SK-N-SH treated with all-trans-retinoic acid at 6 μM for 48 hours (cell line): ENCODE results near the gene KRTAP12-2.
"Not testable (repeated sequence)": the region's sequence is repeated elsewhere in the genome, so short reads cannot be mapped to it uniquely, and the experiment has no call there.

ENCODE experiments used
- ATAC-seq: fragments of 200-7000 bp; cut with Tn5 transposase; 3 replicates; pipeline ENCODE4 v1.9.1; 2020; ENCODE audit warnings: mild to moderate bottlenecking, moderate library complexity
- ARNTL ChIP-seq: fragments of 450-650 bp; formaldehyde crosslinking; IDR thresholded peaks from 2 replicates; pipeline ENCODE4 v1.5.0; 2020; ENCODE audit warnings: low read depth, mild to moderate bottlenecking, moderate library complexity, borderline replicate concordance
- BACH2 ChIP-seq: fragments of 250-450 bp; sonication (Bioruptor Pico); IDR thresholded peaks from 2 replicates; pipeline ENCODE4 v1.9.0; 2021; ENCODE audit warnings: mild to moderate bottlenecking, borderline replicate concordance
- CSDC2 ChIP-seq: fragments of 250-450 bp; sonication (Bioruptor Pico); IDR thresholded peaks from 2 replicates; pipeline ENCODE4 v1.5.0; 2020; ENCODE audit warnings: mild to moderate bottlenecking, moderate library complexity
- ESRRG ChIP-seq: fragments of 250-450 bp; sonication (Bioruptor Pico); IDR thresholded peaks from 2 replicates; pipeline ENCODE4 v1.6.1; 2021; ENCODE audit warnings: mild to moderate bottlenecking
- GLIS3 ChIP-seq: fragments of 250-450 bp; sonication (Bioruptor Pico); IDR thresholded peaks from 2 replicates; pipeline ENCODE4 v1.5.0; 2020; ENCODE audit warnings: mild to moderate bottlenecking, moderate library complexity
- ISL1 ChIP-seq: fragments of 250-450 bp; sonication (Bioruptor Pico); IDR thresholded peaks from 2 replicates; pipeline ENCODE4 v2.1.2; 2022; ENCODE audit warnings: mild to moderate bottlenecking, moderate library complexity
- OSR1 ChIP-seq: fragments of 250-450 bp; sonication (Bioruptor Pico); IDR thresholded peaks from 2 replicates; pipeline ENCODE4 v1.8.0; 2022; ENCODE audit warnings: moderate library complexity, mild to moderate bottlenecking, inconsistent platforms
- PATZ1 ChIP-seq: fragments of 250-450 bp; sonication (Bioruptor Pico); IDR thresholded peaks from 2 replicates; pipeline ENCODE4 v1.8.0; 2020; ENCODE audit warnings: mild to moderate bottlenecking, moderate library complexity, borderline replicate concordance
- PPARA ChIP-seq: fragments of 250-450 bp; sonication (Bioruptor Pico); IDR thresholded peaks from 2 replicates; pipeline ENCODE4 v1.5.0; 2020; ENCODE audit warnings: mild to moderate bottlenecking, borderline replicate concordance
- RARB ChIP-seq: fragments of 250-450 bp; sonication (Bioruptor Pico); IDR thresholded peaks from 2 replicates; pipeline ENCODE4 v1.8.0; 2021; ENCODE audit warnings: mild to moderate bottlenecking, moderate library complexity
- SNAI2 ChIP-seq: fragments of 250-450 bp; sonication (Bioruptor Pico); IDR thresholded peaks from 2 replicates; pipeline ENCODE4 v1.5.0; 2020; ENCODE audit warnings: mild to moderate bottlenecking, moderate library complexity
- TCF4 ChIP-seq: fragments of 250-450 bp; sonication (Bioruptor Pico); IDR thresholded peaks from 2 replicates; pipeline ENCODE4 v1.8.0; 2021; ENCODE audit warnings: mild to moderate bottlenecking, moderate library complexity, borderline replicate concordance
- TOX ChIP-seq: fragments of 250-450 bp; sonication (Bioruptor Pico); IDR thresholded peaks from 2 replicates; pipeline ENCODE4 v1.8.0; 2021; ENCODE audit warnings: mild to moderate bottlenecking, moderate library complexity, borderline replicate concordance
- ZC3H10 ChIP-seq: fragments of 250-450 bp; sonication (Bioruptor Pico); IDR thresholded peaks from 2 replicates; pipeline ENCODE4 v1.5.1; 2021; ENCODE audit warnings: mild to moderate bottlenecking, moderate library complexity
- ZFP3 ChIP-seq: fragments of 250-450 bp; sonication (Bioruptor Pico); IDR thresholded peaks from 2 replicates; pipeline ENCODE4 v1.5.0; 2020; ENCODE audit warnings: mild to moderate bottlenecking, moderate library complexity
- ZFP30 ChIP-seq: fragments of 450-650 bp; formaldehyde crosslinking; IDR thresholded peaks from 2 replicates; pipeline ENCODE4 v1.5.0; 2022; ENCODE audit warnings: mild to moderate bottlenecking, moderate library complexity
- ZNF565 ChIP-seq: fragments of 450-650 bp; formaldehyde crosslinking; conservative IDR thresholded peaks from 2 replicates; pipeline ENCODE4 v1.5.0; 2020; ENCODE audit warnings: low read depth, mild to moderate bottlenecking, moderate library complexity
- ZNF70 ChIP-seq: fragments of 450-650 bp; formaldehyde crosslinking; IDR thresholded peaks from 2 replicates; pipeline ENCODE4 v1.5.0; 2020; ENCODE audit warnings: mild to moderate bottlenecking, moderate library complexity
- ZNF8 ChIP-seq: fragments of 450-650 bp; formaldehyde crosslinking; IDR thresholded peaks from 2 replicates; pipeline ENCODE4 v1.5.0; 2020; ENCODE audit warnings: mild to moderate bottlenecking, moderate library complexity
- TF ChIP-seq, protein P1 (sequence below): fragments of 250-450 bp; sonication (Bioruptor Pico); IDR thresholded peaks from 2 replicates; pipeline ENCODE4 v1.5.1; 2020; ENCODE audit warnings: low read depth, mild to moderate bottlenecking, moderate library complexity
- TF ChIP-seq, protein P2 (sequence below): fragments of 250-450 bp; sonication (Bioruptor Pico); IDR thresholded peaks from 2 replicates; pipeline ENCODE4 v1.8.0; 2021; ENCODE audit warnings: low read depth, mild to moderate bottlenecking, moderate library complexity, borderline replicate concordance
- TF ChIP-seq, protein P3 (sequence below): fragments of 250-450 bp; sonication (Bioruptor Pico); IDR thresholded peaks from 2 replicates; pipeline ENCODE4 v1.5.0; 2020; ENCODE audit warnings: mild to moderate bottlenecking, moderate library complexity

Gene KRTAP12-2

DNA sequence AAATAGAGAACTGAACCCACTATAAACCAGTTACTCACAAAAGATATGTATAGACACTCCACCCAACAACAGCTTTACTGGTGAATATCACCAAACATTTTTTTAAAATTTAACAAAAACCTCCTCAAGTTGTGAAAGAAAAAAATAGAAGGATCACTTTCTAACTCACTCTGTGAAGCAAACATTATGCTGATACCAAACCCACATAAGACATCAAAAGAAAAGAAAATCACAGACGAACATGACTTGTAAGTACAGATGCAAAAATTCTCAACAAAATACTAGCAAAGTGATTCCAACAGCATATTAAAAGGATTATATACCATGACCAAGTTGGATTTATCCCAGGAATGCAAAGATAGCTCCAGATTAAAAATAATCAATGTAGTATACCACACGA, 25.0 kb upstream of the KRTAP12-2 start:
- ATAC-seq, result no peak
- no peak for TF ChIP-seq TCF4 (CRISPR knock-in tag)
- TF ChIP-seq ESRRG (CRISPR knock-in tag), result no peak
- TF ChIP-seq BACH2, result no peak
- TF ChIP-seq PATZ1, result no peak
- no peak for TF ChIP-seq ZNF70 (CRISPR knock-in tag)
- TF ChIP-seq, protein P1, sequence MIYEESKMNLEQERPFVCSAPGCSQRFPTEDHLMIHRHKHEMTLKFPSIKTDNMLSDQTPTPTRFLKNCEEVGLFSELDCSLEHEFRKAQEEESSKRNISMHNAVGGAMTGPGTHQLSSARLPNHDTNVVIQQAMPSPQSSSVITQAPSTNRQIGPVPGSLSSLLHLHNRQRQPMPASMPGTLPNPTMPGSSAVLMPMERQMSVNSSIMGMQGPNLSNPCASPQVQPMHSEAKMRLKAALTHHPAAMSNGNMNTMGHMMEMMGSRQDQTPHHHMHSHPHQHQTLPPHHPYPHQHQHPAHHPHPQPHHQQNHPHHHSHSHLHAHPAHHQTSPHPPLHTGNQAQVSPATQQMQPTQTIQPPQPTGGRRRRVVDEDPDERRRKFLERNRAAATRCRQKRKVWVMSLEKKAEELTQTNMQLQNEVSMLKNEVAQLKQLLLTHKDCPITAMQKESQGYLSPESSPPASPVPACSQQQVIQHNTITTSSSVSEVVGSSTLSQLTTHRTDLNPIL, result no peak
- TF ChIP-seq TOX (CRISPR knock-in tag), result no peak
- TF ChIP-seq ZNF8 (CRISPR knock-in tag), result no peak
- TF ChIP-seq, protein P2, sequence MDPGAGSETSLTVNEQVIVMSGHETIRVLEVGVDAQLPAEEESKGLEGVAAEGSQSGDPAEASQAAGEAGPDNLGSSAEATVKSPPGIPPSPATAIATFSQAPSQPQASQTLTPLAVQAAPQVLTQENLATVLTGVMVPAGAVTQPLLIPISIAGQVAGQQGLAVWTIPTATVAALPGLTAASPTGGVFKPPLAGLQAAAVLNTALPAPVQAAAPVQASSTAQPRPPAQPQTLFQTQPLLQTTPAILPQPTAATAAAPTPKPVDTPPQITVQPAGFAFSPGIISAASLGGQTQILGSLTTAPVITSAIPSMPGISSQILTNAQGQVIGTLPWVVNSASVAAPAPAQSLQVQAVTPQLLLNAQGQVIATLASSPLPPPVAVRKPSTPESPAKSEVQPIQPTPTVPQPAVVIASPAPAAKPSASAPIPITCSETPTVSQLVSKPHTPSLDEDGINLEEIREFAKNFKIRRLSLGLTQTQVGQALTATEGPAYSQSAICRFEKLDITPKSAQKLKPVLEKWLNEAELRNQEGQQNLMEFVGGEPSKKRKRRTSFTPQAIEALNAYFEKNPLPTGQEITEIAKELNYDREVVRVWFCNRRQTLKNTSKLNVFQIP (CRISPR knock-in tag), result no peak
- no peak for TF ChIP-seq CSDC2
- TF ChIP-seq, protein P3, sequence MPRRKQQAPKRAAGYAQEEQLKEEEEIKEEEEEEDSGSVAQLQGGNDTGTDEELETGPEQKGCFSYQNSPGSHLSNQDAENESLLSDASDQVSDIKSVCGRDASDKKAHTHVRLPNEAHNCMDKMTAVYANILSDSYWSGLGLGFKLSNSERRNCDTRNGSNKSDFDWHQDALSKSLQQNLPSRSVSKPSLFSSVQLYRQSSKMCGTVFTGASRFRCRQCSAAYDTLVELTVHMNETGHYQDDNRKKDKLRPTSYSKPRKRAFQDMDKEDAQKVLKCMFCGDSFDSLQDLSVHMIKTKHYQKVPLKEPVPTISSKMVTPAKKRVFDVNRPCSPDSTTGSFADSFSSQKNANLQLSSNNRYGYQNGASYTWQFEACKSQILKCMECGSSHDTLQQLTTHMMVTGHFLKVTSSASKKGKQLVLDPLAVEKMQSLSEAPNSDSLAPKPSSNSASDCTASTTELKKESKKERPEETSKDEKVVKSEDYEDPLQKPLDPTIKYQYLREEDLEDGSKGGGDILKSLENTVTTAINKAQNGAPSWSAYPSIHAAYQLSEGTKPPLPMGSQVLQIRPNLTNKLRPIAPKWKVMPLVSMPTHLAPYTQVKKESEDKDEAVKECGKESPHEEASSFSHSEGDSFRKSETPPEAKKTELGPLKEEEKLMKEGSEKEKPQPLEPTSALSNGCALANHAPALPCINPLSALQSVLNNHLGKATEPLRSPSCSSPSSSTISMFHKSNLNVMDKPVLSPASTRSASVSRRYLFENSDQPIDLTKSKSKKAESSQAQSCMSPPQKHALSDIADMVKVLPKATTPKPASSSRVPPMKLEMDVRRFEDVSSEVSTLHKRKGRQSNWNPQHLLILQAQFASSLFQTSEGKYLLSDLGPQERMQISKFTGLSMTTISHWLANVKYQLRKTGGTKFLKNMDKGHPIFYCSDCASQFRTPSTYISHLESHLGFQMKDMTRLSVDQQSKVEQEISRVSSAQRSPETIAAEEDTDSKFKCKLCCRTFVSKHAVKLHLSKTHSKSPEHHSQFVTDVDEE (CRISPR knock-in tag), result no peak
- no peak for TF ChIP-seq ZFP30 (CRISPR knock-in tag)
- TF ChIP-seq ZNF565 (CRISPR knock-in tag), result no peak
- TF ChIP-seq RARB (CRISPR knock-in tag), result no peak
- no peak for TF ChIP-seq ARNTL (CRISPR knock-in tag)
- TF ChIP-seq ZC3H10 (CRISPR knock-in tag), result no peak
- TF ChIP-seq OSR1 (CRISPR knock-in tag), result no peak

- ATAC-seq, result not testable (repeated sequence)
Measured at GRCh38 chr21:44689740-44690139, 23.0 kb upstream of the KRTAP12-2 start.

DNA sequence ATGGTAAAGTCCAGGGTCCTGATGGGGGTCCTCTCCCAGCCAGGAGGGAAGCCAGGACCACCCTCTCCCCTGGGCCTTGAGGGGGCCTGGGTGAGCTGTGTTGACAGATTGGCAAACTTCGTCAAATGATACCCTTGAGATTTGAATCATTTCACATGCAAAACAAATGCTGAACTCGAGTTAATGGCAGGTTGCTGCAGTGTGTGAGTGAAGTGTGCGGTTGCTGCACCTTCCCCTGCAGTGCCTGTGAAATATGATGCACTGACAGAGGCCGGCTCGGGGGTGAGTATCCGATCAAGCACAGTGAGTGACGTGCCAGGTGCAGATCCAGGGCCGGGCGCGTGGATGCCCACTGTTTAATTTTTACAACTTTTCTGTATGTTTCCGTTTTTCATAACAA, 20.9 kb upstream of the KRTAP12-2 start:
- ATAC-seq, result no peak
- TF ChIP-seq ZNF8 (CRISPR knock-in tag) (no peak), RARB (CRISPR knock-in tag) (no peak), SNAI2 (no peak), PPARA (CRISPR knock-in tag) (no peak), GLIS3 (no peak), TOX (CRISPR knock-in tag) (no peak), ARNTL (CRISPR knock-in tag) (no peak), ZFP3 (no peak), OSR1 (CRISPR knock-in tag) (no peak), ISL1 (CRISPR knock-in tag) (no peak)
- TF ChIP-seq, protein P3 (CRISPR knock-in tag), result no peak
- TF ChIP-seq, protein P1, result no peak
